NCI-H2107 (cell line): ENCODE results near the gene FSIP1.
A peak's percentile ranks its signal among the peaks of the same experiment; 100 is the strongest.

ENCODE experiments used
- DNase-seq: peaks from one replicate; lab custom pipeline; 2025; lab: John Stamatoyannopoulos, UW

FSIP1 gene

GRCh38 chr15:39756806-39757522 lies 25.7 kb downstream of the FSIP1 start:
- peak; percentile 2 for DNase-seq

DNA sequence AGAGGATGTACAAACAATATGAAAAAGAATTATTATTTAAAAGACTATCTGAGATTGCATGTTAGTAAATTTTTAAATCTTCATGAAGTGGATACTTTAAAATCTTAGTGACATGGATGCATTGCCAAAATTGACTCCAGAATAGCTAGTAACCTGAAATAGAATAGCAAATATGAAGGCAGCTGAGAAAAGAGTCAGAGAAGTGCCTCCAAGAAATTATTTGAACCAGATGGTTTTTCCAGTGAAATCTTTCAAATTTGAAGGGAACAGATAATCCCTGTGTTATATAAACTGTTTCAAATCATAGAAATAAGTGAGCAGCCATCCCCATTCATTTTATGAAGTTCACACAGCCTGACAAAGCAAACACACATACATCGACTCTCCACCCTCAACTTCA lies 29.6 kb downstream of the FSIP1 start:
- DNase-seq, result no peak

- no peak for DNase-seq
These were observed 30.4 kb downstream of the FSIP1 start for GRCh38 chr15:39752246-39752645.

GRCh38 chr15:39748276-39748675 lies 34.4 kb downstream of the FSIP1 start:
- DNase-seq, result no peak

DNA sequence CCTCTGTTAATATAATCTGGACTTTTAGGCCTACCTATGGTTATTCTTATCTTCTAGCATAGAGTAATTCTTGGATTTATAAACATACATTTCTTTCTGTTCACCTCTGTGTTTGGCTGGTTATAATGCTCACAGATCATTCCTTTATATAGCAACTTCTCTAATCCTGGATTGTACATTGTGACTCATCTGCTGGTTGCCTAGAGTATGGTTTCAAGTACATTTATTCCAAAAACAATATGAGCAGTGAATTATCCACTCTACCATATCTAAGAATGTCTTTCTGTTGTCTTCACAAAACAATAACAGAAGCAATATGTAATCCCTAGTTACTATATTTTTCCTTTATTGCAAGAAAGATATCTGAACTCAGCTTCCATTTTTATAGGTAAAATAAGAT lies 35.3 kb downstream of the FSIP1 start:
- DNase-seq, result no peak

- DNase-seq, result no peak
These were observed 35.8 kb downstream of the FSIP1 start for GRCh38 chr15:39746714-39747276.

DNA sequence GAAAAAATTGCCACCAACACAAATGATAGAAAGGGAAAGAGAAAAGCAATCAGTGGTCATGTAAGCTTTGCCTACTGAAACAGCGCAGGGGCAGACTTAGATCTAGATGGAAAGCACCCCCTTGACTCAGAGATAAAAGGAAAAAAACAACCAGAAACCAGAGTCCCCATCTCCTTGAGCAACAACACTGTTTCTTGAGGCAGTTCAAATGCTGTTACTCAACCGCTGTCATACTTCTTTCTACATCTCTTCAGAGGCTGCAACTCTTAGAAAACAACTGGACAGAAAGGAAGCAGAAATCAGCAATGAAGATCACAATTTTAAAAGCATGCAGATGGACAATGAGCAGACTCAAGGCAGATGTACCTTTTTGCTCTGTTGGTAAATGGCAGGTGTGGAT lies 36.5 kb downstream of the FSIP1 start:
- no peak for DNase-seq

DNA sequence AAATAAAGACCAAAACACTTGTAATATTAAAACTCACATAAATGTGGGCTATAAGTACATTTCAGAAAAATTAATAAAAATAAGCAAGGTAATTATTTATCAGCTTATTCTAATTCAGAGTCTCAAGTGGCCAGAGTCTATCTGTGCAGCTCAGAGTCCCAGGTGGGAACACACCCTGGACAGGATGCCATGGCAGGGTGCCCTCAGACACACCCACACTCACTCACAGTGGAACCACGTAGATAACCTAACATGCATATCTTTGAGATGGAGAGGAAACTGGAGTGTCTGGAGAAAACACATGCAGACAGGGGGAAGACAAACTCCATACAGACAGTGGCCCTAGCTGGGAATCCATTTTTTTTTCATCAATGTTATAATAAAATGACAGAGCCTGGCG lies 37.2 kb downstream of the FSIP1 start:
- DNase-seq, result no peak

GRCh38 chr15:39744334-39745103 lies 38.1 kb downstream of the FSIP1 start:
- no peak for DNase-seq

GRCh38 chr15:39743611-39744010 lies 39.0 kb downstream of the FSIP1 start:
- no peak for DNase-seq

GRCh38 chr15:39741258-39741657 lies 41.4 kb downstream of the FSIP1 start:
- DNase-seq, result no peak

GRCh38 chr15:39738998-39739397 lies 43.6 kb downstream of the FSIP1 start:
- DNase-seq, result no peak

- DNase-seq, result no peak
These were observed 45.5 kb downstream of the FSIP1 start for GRCh38 chr15:39737196-39737550.

- DNase-seq, result no peak
These were observed 46.0 kb downstream of the FSIP1 start for GRCh38 chr15:39736412-39737195.

- no peak for DNase-seq
These were observed 47.4 kb downstream of the FSIP1 start for GRCh38 chr15:39735120-39735717.

DNA sequence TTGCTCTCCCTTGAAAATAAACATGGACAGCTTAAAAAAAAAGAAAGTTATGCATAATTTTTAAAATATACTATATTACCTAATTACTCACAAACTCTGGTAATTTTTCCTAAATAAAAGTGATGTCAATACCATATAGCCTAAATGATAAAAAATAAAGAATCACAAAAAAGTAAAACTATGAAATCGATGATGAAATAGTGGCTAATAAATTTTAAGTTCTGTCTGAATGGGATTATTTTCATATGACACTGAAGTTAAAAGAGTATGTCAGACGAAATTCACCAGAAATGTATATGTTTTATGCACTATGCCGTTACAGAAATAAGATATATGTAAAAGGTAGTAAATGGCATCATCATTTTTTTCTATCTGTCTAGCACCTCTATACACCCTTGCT lies 51.4 kb downstream of the FSIP1 start:
- DNase-seq, result no peak

DNA sequence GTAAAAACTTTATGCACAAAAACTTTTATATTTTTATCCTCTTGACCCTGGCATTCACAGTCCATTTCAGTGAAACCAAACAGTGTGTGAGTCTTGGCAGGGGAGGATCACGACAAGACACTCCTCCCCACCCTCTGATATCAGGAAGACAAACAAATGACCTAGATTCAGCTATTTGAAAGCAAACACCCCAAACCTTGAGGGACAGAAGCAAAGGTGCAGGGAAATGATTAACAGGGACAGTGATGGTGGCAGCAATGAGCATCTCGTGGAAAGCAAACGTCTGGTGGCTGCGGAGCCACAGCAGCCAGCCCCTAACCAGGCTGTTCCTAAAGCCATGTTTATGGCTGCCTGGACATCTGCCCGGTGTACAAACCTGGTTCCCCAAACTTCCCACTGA lies 52.1 kb downstream of the FSIP1 start:
- no peak for DNase-seq

- no peak for DNase-seq
These were observed 53.1 kb downstream of the FSIP1 start for GRCh38 chr15:39729500-39729899.

DNA sequence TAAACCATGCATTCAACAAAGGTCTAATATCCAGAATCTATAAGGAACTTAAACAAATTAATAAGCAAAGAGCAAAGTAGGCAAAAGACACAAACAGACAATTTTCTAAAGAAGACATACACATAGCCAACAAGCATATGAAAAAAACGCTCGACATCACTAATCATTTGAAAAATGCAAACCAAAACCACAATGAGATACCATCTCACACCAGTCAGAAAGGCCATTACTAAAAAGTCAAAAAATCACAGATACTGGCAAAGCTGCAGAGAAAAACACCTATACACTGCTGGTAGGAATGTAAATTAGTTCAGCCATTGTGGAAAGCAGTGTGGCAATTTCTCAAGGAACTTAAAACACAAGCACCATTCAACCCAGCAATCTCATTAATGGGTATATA lies 53.8 kb downstream of the FSIP1 start:
- DNase-seq, result no peak

DNA sequence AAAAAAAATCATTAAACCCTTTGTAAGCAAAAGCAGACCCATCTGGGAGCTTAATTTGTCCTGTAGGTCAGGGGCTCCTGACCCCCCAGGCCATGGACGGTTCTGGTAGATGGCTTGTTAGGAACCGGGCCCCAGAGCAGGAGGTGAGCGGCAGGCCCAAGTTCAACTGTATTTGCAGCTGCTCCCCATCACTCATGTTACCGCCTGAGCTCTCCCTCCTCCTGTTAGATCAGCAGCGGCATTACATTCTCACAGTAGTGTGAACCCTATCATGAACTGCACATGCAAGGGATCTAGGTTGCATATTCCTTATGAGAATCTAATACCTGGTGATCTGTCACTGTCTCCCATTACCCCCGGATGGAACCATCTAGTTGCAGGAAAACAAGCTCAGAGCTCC lies 60.7 kb downstream of the FSIP1 start:
- no peak for DNase-seq

DNA sequence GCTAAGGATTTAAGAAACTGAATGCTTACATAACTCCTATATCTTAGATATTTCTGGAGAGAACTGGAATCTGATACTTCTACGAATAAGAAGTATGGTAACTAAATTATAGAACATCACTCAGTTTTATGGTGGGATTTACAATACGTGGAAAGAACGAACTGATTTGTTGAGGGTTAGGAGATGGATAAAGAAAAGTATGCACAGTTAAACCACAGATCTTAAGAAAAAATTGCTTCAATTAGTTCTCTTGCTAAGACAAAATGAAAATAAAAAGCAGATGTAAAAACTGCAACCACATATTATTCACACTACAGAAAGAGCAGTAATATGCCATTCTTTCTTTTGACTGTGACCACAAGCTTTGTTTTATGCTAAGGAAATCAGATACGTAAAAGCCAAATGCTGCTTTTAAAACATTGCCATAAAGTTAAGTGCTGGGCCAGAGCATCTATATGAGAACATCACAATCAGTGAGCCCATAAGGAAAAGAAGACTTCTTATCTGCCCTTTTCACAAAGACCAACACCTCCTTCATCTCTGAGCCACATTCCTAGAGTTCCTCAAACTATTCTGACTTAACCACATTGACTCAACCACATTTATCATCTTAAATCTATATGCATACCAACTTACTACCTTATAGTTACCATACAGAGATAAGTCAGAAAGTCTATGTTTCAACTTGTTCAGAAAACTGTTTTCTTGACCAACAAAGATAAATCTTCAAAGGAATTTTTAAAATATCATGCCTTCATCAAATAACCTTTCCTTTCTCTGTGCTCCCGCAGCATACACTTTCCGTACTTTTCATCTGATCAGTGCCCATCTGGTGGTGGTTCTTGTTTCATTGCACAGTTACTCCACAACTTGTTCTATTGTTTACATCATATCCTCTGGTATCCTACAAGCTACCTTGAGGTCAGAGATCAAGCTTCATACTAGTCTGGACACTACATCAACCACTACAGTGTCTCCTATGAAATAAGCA lies 61.7 kb downstream of the FSIP1 start:
- DNase-seq, result no peak
